Osteoblast (primary cell): ENCODE measurements around the gene PCDHGB4. TPM values are rescaled to one million over a fixed set of nuclear protein-coding genes. Genes with fewer than 3 reads are reported as not detected.

Source experiments
- DNase-seq: peaks from one replicate; pipeline ENCODE4 v3.0.0; 2011; ENCODE audit warnings: low spot score, mixed read lengths; ENCODE audit not compliant: insufficient read length; ENCODE audit errors: missing footprints
- H2AFZ ChIP-seq: 2 replicates; pipeline ENCODE4 v1.6.0; 2011; ENCODE audit warnings: mild to moderate bottlenecking, low read length
- H3K27ac ChIP-seq: 2 replicates; pipeline ENCODE4 v1.5.1; 2011; ENCODE audit warnings: mild to moderate bottlenecking, low read depth, low read length, moderate library complexity
- H3K27me3 ChIP-seq: 2 replicates; pipeline ENCODE4 v1.6.0; 2012; ENCODE audit warnings: mild to moderate bottlenecking, control low read depth, inconsistent platforms, low read length, moderate library complexity; ENCODE audit not compliant: insufficient read depth
- H3K36me3 ChIP-seq: 2 replicates; pipeline ENCODE4 v1.5.1; 2011; ENCODE audit warnings: mild to moderate bottlenecking, low read length, control low read depth, moderate library complexity; ENCODE audit not compliant: insufficient read depth
- H3K4me1 ChIP-seq: 2 replicates; pipeline ENCODE4 v1.5.1; 2011; ENCODE audit warnings: mild to moderate bottlenecking, low read length, control low read depth, moderate library complexity; ENCODE audit not compliant: insufficient read depth
- H3K4me2 ChIP-seq: 2 replicates; pipeline ENCODE4 v1.6.0; 2011; ENCODE audit warnings: mild to moderate bottlenecking, low read length; ENCODE audit not compliant: insufficient read depth
- H3K4me3 ChIP-seq: fragments of 200-600 bp; sonication (generic); 3 replicates; pipeline ENCODE4 v1.5.1; 2012; ENCODE audit warnings: mild to moderate bottlenecking, low read length, inconsistent platforms; ENCODE audit not compliant: insufficient read depth
- H3K79me2 ChIP-seq: 2 replicates; pipeline ENCODE4 v1.6.0; 2012; ENCODE audit warnings: mild to moderate bottlenecking, low read length, control low read depth, inconsistent platforms; ENCODE audit not compliant: insufficient read depth
- H3K9me3 ChIP-seq: 2 replicates; pipeline ENCODE4 v1.5.1; 2011; ENCODE audit warnings: low read depth, low read length, control low read depth
- H4K20me1 ChIP-seq: 2 replicates; pipeline ENCODE4 v1.6.0; 2012; ENCODE audit warnings: mild to moderate bottlenecking, low read length, control low read depth; ENCODE audit not compliant: insufficient read depth
- CTCF ChIP-seq: IDR thresholded peaks from 2 replicates; pipeline ENCODE4 v1.5.1; 2011; ENCODE audit warnings: mild to moderate bottlenecking, low read depth, low read length, moderate library complexity; ENCODE audit errors: extremely low read depth
- total RNA-seq: library from RNA; depleted of rRNA; stranded (reverse); fragments of >200 nt; gene quantifications from 2 replicates; pipeline ENCODE4 v1.2.3, GENCODE V29; 2012

The PCDHGB4 gene
- total RNA-seq, 1 donor, result 15.9 TPM

- Histone ChIP-seq H3K4me1 (no peaks in the 10 kb centered on the region), H3K27ac (no peak overlapping the region), H4K20me1 (no peaks in the 10 kb centered on the region), H3K4me3 (no peak overlapping the region), H2AFZ (no peak overlapping the region), H3K4me2 (no peak overlapping the region), H3K79me2 (no peaks in the 10 kb centered on the region), H3K9me3 (peaks cover 10% of the 10 kb centered on the region), H3K27me3 (no peaks in the 10 kb centered on the region), H3K36me3 (no peaks in the 10 kb centered on the region)
- no peak for TF ChIP-seq CTCF
- no peak for DNase-seq
Observed at GRCh38 chr5:141384471-141385267, 2.8 kb upstream of the PCDHGB4 start.

GRCh38 chr5:141388661-141389060 lies 1.2 kb downstream of the PCDHGB4 start:
- H3K9me3 ChIP-seq, result peaks cover 18% of the 10 kb centered on the region
- no peaks in the 10 kb centered on the region for H3K27me3 ChIP-seq
- no peak for TF ChIP-seq CTCF
- H3K4me3 ChIP-seq, result peak overlapping the region; percentile 47
- peaks cover 4% of the 10 kb centered on the region for H3K36me3 ChIP-seq
- H4K20me1 ChIP-seq, result no peaks in the 10 kb centered on the region
- no peak overlapping the region for H2AFZ ChIP-seq
- H3K4me1 ChIP-seq, result no peaks in the 10 kb centered on the region
- no peak overlapping the region for H3K27ac ChIP-seq
- H3K4me2 ChIP-seq, result peak overlapping the region; percentile 20
- H3K79me2 ChIP-seq, result no peaks in the 10 kb centered on the region
- DNase-seq, result no peak

- no peak overlapping the region for H3K4me2 ChIP-seq
- DNase-seq, result no peak
- TF ChIP-seq CTCF, result no peak
- H2AFZ ChIP-seq, result no peak overlapping the region
- H3K9me3 ChIP-seq, result peaks cover 22% of the 10 kb centered on the region
- H3K27ac ChIP-seq, result no peak overlapping the region
- no peaks in the 10 kb centered on the region for H3K4me1 ChIP-seq
- H3K36me3 ChIP-seq, result peaks cover 4% of the 10 kb centered on the region
- peak overlapping the region; percentile 7 for H3K4me3 ChIP-seq
- H3K27me3 ChIP-seq, result no peaks in the 10 kb centered on the region
- no peaks in the 10 kb centered on the region for H4K20me1 ChIP-seq
- H3K79me2 ChIP-seq, result no peaks in the 10 kb centered on the region
Observed at GRCh38 chr5:141389153-141390042, 1.9 kb downstream of the PCDHGB4 start.
